GM10266 (cell line): ENCODE results near the gene LRP8.

Source experiments
- DNase-seq: peaks from one replicate; pipeline ENCODE4 v3.0.0; 2012; ENCODE audit errors: extremely low spot score
- TF ChIP-seq, protein P1 (sequence below): IDR thresholded peaks from 2 replicates; pipeline ENCODE4 v1.5.1; 2012; ENCODE audit warnings: mild to moderate bottlenecking, low read depth; ENCODE audit not compliant: control insufficient read depth, insufficient read depth; ENCODE audit errors: missing control alignments

Gene LRP8

GRCh38 chr1:53328009-53328461 is at the start of gene LRP8:
Gene LRP8, minus strand, starts transcription at chr1:53328070. Its CDS starts 158 bp downstream, at chr1:53327912.
- TF ChIP-seq, protein P1, sequence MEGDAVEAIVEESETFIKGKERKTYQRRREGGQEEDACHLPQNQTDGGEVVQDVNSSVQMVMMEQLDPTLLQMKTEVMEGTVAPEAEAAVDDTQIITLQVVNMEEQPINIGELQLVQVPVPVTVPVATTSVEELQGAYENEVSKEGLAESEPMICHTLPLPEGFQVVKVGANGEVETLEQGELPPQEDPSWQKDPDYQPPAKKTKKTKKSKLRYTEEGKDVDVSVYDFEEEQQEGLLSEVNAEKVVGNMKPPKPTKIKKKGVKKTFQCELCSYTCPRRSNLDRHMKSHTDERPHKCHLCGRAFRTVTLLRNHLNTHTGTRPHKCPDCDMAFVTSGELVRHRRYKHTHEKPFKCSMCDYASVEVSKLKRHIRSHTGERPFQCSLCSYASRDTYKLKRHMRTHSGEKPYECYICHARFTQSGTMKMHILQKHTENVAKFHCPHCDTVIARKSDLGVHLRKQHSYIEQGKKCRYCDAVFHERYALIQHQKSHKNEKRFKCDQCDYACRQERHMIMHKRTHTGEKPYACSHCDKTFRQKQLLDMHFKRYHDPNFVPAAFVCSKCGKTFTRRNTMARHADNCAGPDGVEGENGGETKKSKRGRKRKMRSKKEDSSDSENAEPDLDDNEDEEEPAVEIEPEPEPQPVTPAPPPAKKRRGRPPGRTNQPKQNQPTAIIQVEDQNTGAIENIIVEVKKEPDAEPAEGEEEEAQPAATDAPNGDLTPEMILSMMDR = no peak
- peak; percentile 96 for DNase-seq

DNA sequence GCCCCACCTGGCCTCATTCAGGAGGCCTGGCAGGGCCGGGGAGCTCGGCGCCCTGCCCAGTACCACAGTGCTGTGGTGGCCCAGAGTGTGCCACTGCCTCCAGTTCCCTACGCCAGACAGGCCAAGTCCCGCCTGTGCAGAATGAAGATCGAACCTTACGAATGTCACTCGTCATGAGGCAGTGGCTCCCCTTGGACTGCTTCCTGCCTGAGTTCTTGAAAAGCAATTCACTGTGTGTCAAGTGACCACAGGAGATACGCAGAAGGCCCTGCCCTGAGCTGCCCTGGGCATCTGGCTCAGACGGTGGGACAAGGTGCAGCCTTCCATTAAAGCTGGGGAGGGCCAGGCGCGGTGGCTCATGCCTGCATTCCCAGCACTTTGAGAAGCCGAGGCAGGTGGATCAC is 49.6 kb upstream of the LRP8 start:
- TF ChIP-seq, protein P1 = no peak
- DNase-seq = no peak

- TF ChIP-seq, protein P1 = no peak
- no peak for DNase-seq
Measured at GRCh38 chr1:53376742-53377437, 49.0 kb upstream of the LRP8 start.

- TF ChIP-seq, protein P1 = no peak
- DNase-seq = no peak
Measured at GRCh38 chr1:53376041-53376461, 48.2 kb upstream of the LRP8 start.

GRCh38 chr1:53375440-53375839 is 47.6 kb upstream of the LRP8 start:
- DNase-seq = no peak
- TF ChIP-seq, protein P1 = no peak

DNA sequence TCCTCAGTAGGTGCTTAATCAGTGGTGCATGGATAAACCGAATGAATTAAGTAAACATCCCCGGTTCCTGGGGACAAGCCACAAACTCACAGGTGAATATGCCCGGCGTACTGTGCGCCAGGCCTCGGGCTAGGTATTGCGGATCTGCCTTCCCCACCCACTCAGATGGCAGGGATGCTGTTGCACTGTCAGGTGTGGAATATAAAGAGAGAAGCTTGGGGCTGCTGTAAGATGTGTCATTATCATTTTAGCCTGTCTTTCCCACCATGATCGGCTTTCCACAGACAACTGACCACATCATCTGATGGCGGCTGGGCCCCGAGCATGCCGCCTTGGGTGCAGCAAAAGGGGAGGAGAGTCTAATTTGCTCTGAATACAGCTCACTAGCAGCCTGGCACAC is 45.4 kb upstream of the LRP8 start:
- no peak for DNase-seq
- TF ChIP-seq, protein P1 = no peak

DNA sequence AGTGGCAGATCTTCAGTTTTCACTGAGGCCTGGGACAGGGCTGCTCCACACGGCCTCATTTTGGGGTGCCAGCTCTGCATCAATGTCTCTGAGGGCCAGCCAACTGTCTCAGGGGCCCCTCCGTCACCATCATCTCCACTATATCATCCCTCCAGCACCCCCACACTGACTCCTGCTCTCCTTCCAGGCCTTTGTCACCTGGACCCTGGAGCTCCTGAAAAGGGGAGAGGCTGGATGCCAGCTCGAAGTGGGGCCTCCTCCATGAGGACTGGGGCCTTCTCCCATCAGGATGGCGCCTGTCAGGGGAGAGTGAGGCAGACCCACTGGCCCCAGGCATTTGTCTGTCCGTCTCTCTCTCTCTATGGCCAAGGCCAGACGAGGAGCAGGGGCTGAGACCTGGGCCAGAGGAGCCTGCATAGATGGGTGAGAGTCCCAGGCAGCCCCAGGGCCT is 44.7 kb upstream of the LRP8 start:
- TF ChIP-seq, protein P1 = no peak
- DNase-seq = no peak
